Measurements from ENCODE around the gene HLA-DMA. TPM values are rescaled to one million over a fixed set of nuclear protein-coding genes. Genes with fewer than 3 reads are reported as not detected.

Gene HLA-DMA
- total RNA-seq, 1 experiment from 2014 or later = 451 TPM

DNA sequence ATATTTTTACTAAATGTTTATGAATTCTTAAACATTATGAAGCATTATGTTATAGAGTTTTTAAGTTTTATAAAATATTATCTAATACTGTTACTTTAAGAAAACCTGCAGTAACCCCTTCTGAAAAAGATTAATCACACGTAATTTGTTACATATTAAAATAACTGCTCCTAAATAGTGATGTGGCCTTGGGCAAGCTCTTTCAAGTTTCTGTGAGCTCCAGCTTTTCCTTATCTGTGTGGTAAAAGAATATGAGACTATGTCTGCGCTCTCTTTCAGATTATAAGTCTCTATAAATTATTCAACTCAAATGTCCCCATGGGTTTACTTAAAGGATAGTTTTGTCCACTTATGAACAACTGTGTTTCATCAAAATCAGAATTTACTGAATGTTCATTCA, 44.0 kb downstream of the HLA-DMA start:
- no peak overlapping the region for H3K4me2 ChIP-seq (ENCODE audit: low read depth, low read length, poor library complexity, severe bottlenecking)
- no peaks in the 10 kb centered on the region for H3K36me3 ChIP-seq (ENCODE audit: insufficient read depth, low read length)
- H3K27ac ChIP-seq (ENCODE audit: low read length) = no peak overlapping the region
- H3K9ac ChIP-seq (ENCODE audit: low read length) = no peak overlapping the region
- no peak overlapping the region for H2AFZ ChIP-seq (ENCODE audit: low read length)
- no peak overlapping the region for H3K4me3 ChIP-seq (ENCODE audit: low read length)
- no peaks in the 10 kb centered on the region for H3K4me1 ChIP-seq (ENCODE audit: low read length)
- no peaks in the 10 kb centered on the region for H3K9me3 ChIP-seq (ENCODE audit: low read length)
- no peaks in the 10 kb centered on the region for H3K79me2 ChIP-seq (ENCODE audit: low read length)
- H4K20me1 ChIP-seq (ENCODE audit: insufficient read depth, low read depth, low read length) = no peaks in the 10 kb centered on the region
- no peaks in the 10 kb centered on the region; the same call in 1 of the 2 replicates for H3K27me3 ChIP-seq (ENCODE audit: low read length)
- DNase-seq = no peak
- H3K9me2 ChIP-seq (replicated peaks; ENCODE audit: insufficient read depth, low read length) = no peaks in the 10 kb centered on the region

DNA sequence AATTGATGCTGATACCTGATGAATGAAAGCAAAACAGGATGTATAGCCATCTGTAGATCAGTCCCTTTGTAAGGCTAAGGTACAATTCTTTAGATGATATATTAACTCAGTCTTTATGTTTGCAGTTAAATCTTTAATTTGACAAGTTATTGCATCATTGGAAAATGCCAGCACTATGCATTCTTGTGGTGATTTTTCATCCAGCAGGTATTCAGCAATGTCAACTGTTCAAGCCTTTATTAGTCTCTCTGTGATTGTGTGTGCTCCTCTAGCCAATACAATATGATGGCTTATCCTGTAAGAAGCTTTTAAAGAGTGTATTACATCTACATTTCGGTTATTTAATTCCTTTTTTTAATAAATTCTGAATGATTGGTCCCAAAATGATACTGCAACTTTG, 46.4 kb downstream of the HLA-DMA start:
- H3K27ac ChIP-seq (ENCODE audit: low read length) = no peak overlapping the region
- DNase-seq = no peak
- no peaks in the 10 kb centered on the region for H3K36me3 ChIP-seq (ENCODE audit: insufficient read depth, low read length)
- no peaks in the 10 kb centered on the region for H3K79me2 ChIP-seq (ENCODE audit: low read length)
- H3K4me1 ChIP-seq (ENCODE audit: low read length) = peaks cover 6% of the 10 kb centered on the region
- H2AFZ ChIP-seq (ENCODE audit: low read length) = no peak overlapping the region
- H3K27me3 ChIP-seq (ENCODE audit: low read length) = no peaks in the 10 kb centered on the region; the same call in 1 of the 2 replicates
- H3K9me3 ChIP-seq (ENCODE audit: low read length) = no peaks in the 10 kb centered on the region
- H3K9ac ChIP-seq (ENCODE audit: low read length) = no peak overlapping the region
- H3K4me2 ChIP-seq (ENCODE audit: low read depth, low read length, poor library complexity, severe bottlenecking) = no peak overlapping the region
- H3K9me2 ChIP-seq (replicated peaks; ENCODE audit: insufficient read depth, low read length) = no peaks in the 10 kb centered on the region
- no peak overlapping the region for H3K4me3 ChIP-seq (ENCODE audit: low read length)
- H4K20me1 ChIP-seq (ENCODE audit: insufficient read depth, low read depth, low read length) = no peaks in the 10 kb centered on the region

DNA sequence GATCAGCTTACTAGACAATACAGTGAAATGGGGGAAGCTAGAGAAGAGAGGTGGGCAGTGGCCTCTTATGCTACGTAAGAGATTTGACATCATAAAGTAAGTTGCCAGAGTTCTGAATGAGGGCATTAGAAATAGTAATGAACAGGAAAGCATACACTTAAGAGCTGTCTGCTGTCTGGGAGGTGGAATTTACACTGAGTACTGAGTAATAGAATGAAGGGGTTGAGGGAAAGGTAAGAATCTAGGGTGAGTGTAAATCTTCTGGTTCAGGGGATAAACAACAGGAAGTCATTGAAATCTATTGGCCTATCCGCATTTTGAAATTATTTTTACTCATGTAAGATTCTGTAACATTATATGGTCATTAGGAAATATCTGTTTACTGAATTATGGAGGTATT, 47.8 kb downstream of the HLA-DMA start:
- Histone ChIP-seq H3K4me2 (ENCODE audit: low read depth, low read length, poor library complexity, severe bottlenecking) (no peak overlapping the region), H3K4me1 (ENCODE audit: low read length) (peaks cover 6% of the 10 kb centered on the region), H3K9me2 (replicated peaks; ENCODE audit: insufficient read depth, low read length) (no peaks in the 10 kb centered on the region), H3K27me3 (ENCODE audit: low read length) (no peaks in the 10 kb centered on the region; the same call in 1 of the 2 replicates), H3K9me3 (ENCODE audit: low read length) (no peaks in the 10 kb centered on the region), H3K9ac (ENCODE audit: low read length) (no peak overlapping the region), H3K4me3 (ENCODE audit: low read length) (no peak overlapping the region), H3K79me2 (ENCODE audit: low read length) (no peaks in the 10 kb centered on the region), H4K20me1 (ENCODE audit: insufficient read depth, low read depth, low read length) (no peaks in the 10 kb centered on the region), H2AFZ (ENCODE audit: low read length) (no peak overlapping the region), H3K27ac (ENCODE audit: low read length) (no peak overlapping the region), H3K36me3 (ENCODE audit: insufficient read depth, low read length) (no peaks in the 10 kb centered on the region)
- no peak for DNase-seq

DNA sequence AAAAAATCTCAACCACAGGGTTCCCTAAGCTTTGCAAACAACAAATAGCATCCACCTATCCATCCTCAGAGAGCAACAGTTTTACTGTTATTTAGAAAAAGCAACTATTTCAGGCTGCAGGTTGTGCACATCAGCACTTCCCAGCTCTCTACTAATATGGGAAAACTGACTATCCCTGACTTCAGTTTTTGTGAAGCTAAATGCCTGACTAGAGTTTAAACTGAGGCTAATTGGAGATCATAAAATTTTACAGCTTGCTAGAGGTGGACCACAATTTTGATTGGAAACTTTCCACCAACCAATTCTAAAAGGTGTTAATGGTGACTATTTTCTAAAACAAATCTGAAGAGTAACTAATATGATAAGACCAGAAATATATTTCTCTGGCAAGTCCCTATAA, 48.9 kb downstream of the HLA-DMA start:
- no peaks in the 10 kb centered on the region for H3K36me3 ChIP-seq (ENCODE audit: insufficient read depth, low read length)
- H2AFZ ChIP-seq (ENCODE audit: low read length) = no peak overlapping the region
- no peaks in the 10 kb centered on the region for H3K9me3 ChIP-seq (ENCODE audit: low read length)
- DNase-seq = no peak
- H3K27me3 ChIP-seq (ENCODE audit: low read length) = no peaks in the 10 kb centered on the region; the same call in 1 of the 2 replicates
- H3K27ac ChIP-seq (ENCODE audit: low read length) = no peak overlapping the region
- no peaks in the 10 kb centered on the region for H4K20me1 ChIP-seq (ENCODE audit: insufficient read depth, low read depth, low read length)
- no peaks in the 10 kb centered on the region for H3K9me2 ChIP-seq (replicated peaks; ENCODE audit: insufficient read depth, low read length)
- H3K4me3 ChIP-seq (ENCODE audit: low read length) = no peak overlapping the region
- no peak overlapping the region for H3K4me2 ChIP-seq (ENCODE audit: low read depth, low read length, poor library complexity, severe bottlenecking)
- H3K79me2 ChIP-seq (ENCODE audit: low read length) = no peaks in the 10 kb centered on the region
- H3K9ac ChIP-seq (ENCODE audit: low read length) = no peak overlapping the region
- peaks cover 6% of the 10 kb centered on the region for H3K4me1 ChIP-seq (ENCODE audit: low read length)

Other genes with a start within 250 kb of the HLA-DMA start
- 40.2 and 66.5 TPM in 2 replicates for gene HLA-DQA2, start 211.7 kb downstream of the HLA-DMA start, total RNA-seq (2014; rRNA removed; shearing (Covaris generic); ENCODE audit: low replicate concordance)
- gene HLA-DQB2, start 189.6 kb downstream of the HLA-DMA start, total RNA-seq (2014; rRNA removed; shearing (Covaris generic); ENCODE audit: low replicate concordance) = 0.14 TPM in 1 of 2 replicates, not detected in the other
- gene HLA-DOB, start 136.1 kb downstream of the HLA-DMA start, total RNA-seq (2014; rRNA removed; shearing (Covaris generic); ENCODE audit: low replicate concordance) = 77.3 and 91.6 TPM in 2 replicates
- 93.0 and 140 TPM in 2 replicates for gene TAP2, start 114.4 kb downstream of the HLA-DMA start, total RNA-seq (2014; rRNA removed; shearing (Covaris generic); ENCODE audit: low replicate concordance)
- 212 and 306 TPM in 2 replicates for gene PSMB8, start 109.0 kb downstream of the HLA-DMA start, total RNA-seq (2014; rRNA removed; shearing (Covaris generic); ENCODE audit: low replicate concordance)
- gene TAP1, start 99.4 kb downstream of the HLA-DMA start, total RNA-seq (2014; rRNA removed; shearing (Covaris generic); ENCODE audit: low replicate concordance) = 120 and 171 TPM in 2 replicates
- 185 and 284 TPM in 2 replicates for gene PSMB9, start 98.9 kb downstream of the HLA-DMA start, total RNA-seq (2014; rRNA removed; shearing (Covaris generic); ENCODE audit: low replicate concordance)
- gene HLA-DMB, start 12.1 kb downstream of the HLA-DMA start, total RNA-seq (2014; rRNA removed; shearing (Covaris generic); ENCODE audit: low replicate concordance) = 116 and 142 TPM in 2 replicates
- gene BRD2, start 15.5 kb upstream of the HLA-DMA start, total RNA-seq (2014; rRNA removed; shearing (Covaris generic); ENCODE audit: low replicate concordance) = 201 and 221 TPM in 2 replicates
- 70.0 and 103 TPM in 2 replicates for gene HLA-DOA, start 56.5 kb upstream of the HLA-DMA start, total RNA-seq (2014; rRNA removed; shearing (Covaris generic); ENCODE audit: low replicate concordance)
- 571 and 780 TPM in 2 replicates for gene HLA-DPA1, start 120.6 kb upstream of the HLA-DMA start, total RNA-seq (2014; rRNA removed; shearing (Covaris generic); ENCODE audit: low replicate concordance)
- gene HLA-DPB1, start 122.9 kb upstream of the HLA-DMA start, total RNA-seq (2014; rRNA removed; shearing (Covaris generic); ENCODE audit: low replicate concordance) = 236 and 601 TPM in 2 replicates
- 0.41 and 1.0 TPM in 2 replicates for gene COL11A2, start 239.4 kb upstream of the HLA-DMA start, total RNA-seq (2014; rRNA removed; shearing (Covaris generic); ENCODE audit: low replicate concordance)
- 26.2 and 31.1 TPM in 2 replicates for gene RXRB, start 247.6 kb upstream of the HLA-DMA start, total RNA-seq (2014; rRNA removed; shearing (Covaris generic); ENCODE audit: low replicate concordance)
- 14.0 and 31.9 TPM in 2 replicates for gene SLC39A7, start 247.8 kb upstream of the HLA-DMA start, total RNA-seq (2014; rRNA removed; shearing (Covaris generic); ENCODE audit: low replicate concordance)

Measured in Karpas-422 (cell line).